GM23248 (cell line): ENCODE results near the gene GHR. TPM values are rescaled to one million over a fixed set of nuclear protein-coding genes. Genes with fewer than 3 reads are reported as not detected.
"Not testable (repeated sequence)": the region's sequence is repeated elsewhere in the genome, so short reads cannot be mapped to it uniquely, and the experiment has no call there.

ENCODE experiments used
- DNase-seq: peaks from one replicate; pipeline ENCODE4 v3.0.0-alpha.2; 2015
- H2AFZ ChIP-seq: fragments of 200-600 bp; sonication (generic); 2 replicates; pipeline ENCODE4 v1.6.1; 2016; ENCODE audit warnings: antibody characterized with exemption
- H3F3A ChIP-seq: fragments of 200-600 bp; sonication (generic); 2 replicates; pipeline ENCODE4 v1.6.1; 2016; ENCODE audit warnings: mild to moderate bottlenecking, antibody characterized with exemption, mixed run types; ENCODE audit not compliant: insufficient read depth
- H3K27ac ChIP-seq: fragments of 200-600 bp; sonication (generic); 2 replicates; pipeline ENCODE4 v1.5.1; 2016; ENCODE audit warnings: mild to moderate bottlenecking
- H3K27me3 ChIP-seq: fragments of 200-600 bp; sonication (generic); replicated peaks from 2 replicates; pipeline ENCODE4 v1.6.1; 2016; ENCODE audit warnings: mild to moderate bottlenecking; ENCODE audit not compliant: insufficient read depth
- H3K36me3 ChIP-seq: fragments of 200-600 bp; sonication (generic); 2 replicates; pipeline ENCODE4 v1.6.1; 2016; ENCODE audit warnings: low read depth, mild to moderate bottlenecking
- H3K4me1 ChIP-seq: fragments of 200-600 bp; sonication (generic); 2 replicates; pipeline ENCODE4 v1.6.1; 2016; ENCODE audit warnings: mild to moderate bottlenecking; ENCODE audit not compliant: insufficient read depth
- H3K4me2 ChIP-seq: fragments of 200-600 bp; sonication (generic); one replicate; pipeline ENCODE4 v1.6.1; 2016; ENCODE audit warnings: mild to moderate bottlenecking; ENCODE audit not compliant: unreplicated experiment
- H3K4me3 ChIP-seq: fragments of 200-600 bp; sonication (generic); 2 replicates; pipeline ENCODE4 v1.5.1; 2016; ENCODE audit warnings: mild to moderate bottlenecking
- H3K79me2 ChIP-seq: fragments of 200-600 bp; sonication (generic); 2 replicates; pipeline ENCODE4 v1.6.1; 2016; ENCODE audit warnings: mild to moderate bottlenecking; ENCODE audit not compliant: insufficient read depth
- H3K9ac ChIP-seq: fragments of 200-600 bp; sonication (generic); 2 replicates; pipeline ENCODE4 v1.6.1; 2016; ENCODE audit warnings: mild to moderate bottlenecking
- H3K9me2 ChIP-seq: fragments of 200-600 bp; sonication (generic); 2 replicates; pipeline ENCODE4 v1.6.1; 2016; ENCODE audit warnings: mixed run types, mild to moderate bottlenecking, moderate library complexity; ENCODE audit not compliant: insufficient read depth
- H3K9me3 ChIP-seq: fragments of 200-600 bp; sonication (generic); one replicate; pipeline ENCODE4 v1.6.1; 2017; ENCODE audit warnings: low read depth
- H4K20me1 ChIP-seq: fragments of 200-600 bp; sonication (generic); 2 replicates; pipeline ENCODE4 v1.6.0; 2016; ENCODE audit not compliant: insufficient read depth
- EZH2 ChIP-seq: fragments of 200-600 bp; sonication (generic); IDR thresholded peaks from 2 replicates; pipeline ENCODE4 v1.6.1; 2018; ENCODE audit warnings: antibody characterized with exemption, mild to moderate bottlenecking; ENCODE audit not compliant: insufficient read depth, poor library complexity, severe bottlenecking
- EZH2phosphoT487 ChIP-seq: fragments of 200-600 bp; sonication (generic); IDR thresholded peaks from 2 replicates; pipeline ENCODE4 v1.6.1; 2018; ENCODE audit warnings: antibody characterized with exemption, moderate library complexity, mild to moderate bottlenecking, low read depth; ENCODE audit not compliant: insufficient read depth
- WGBS, 2 experiments: methylation state at CpG; one replicate each; pipeline ENCODE4 v1.1.6; 2015 to 2017; ENCODE audit warnings: low lambda C conversion rate in 2 of 2, low coverage in 1 of 2; ENCODE audit errors: missing lambda C conversion rate in 2 of 2; 5-methylcytosine and 5-hydroxymethylcytosine counted together
- in situ Hi-C: fragments of 300-500 bp; cut with MboI; formaldehyde crosslinking; loops from 2 replicates; pipeline ENCODE4 v1.15.0; 2020
- polyA plus RNA-seq: library from polyadenylated mRNA; unstranded; fragments of >200 nt; fragmentation: Nextera tagmentation; extraction: Ambion mirVana; gene quantifications from 2 replicates; pipeline ENCODE4 v1.2.1, GENCODE V29; 2016
- total RNA-seq: library from RNA; depleted of rRNA; stranded (reverse); fragments of >200 nt; shearing (Covaris generic); gene quantifications from 2 replicates; pipeline ENCODE4 v1.2.3, GENCODE V29; 2014

Gene GHR
- total and polyA plus RNA-seq, 2 experiments from 2014 or later, result 0.64 to 1.5 TPM

DNA sequence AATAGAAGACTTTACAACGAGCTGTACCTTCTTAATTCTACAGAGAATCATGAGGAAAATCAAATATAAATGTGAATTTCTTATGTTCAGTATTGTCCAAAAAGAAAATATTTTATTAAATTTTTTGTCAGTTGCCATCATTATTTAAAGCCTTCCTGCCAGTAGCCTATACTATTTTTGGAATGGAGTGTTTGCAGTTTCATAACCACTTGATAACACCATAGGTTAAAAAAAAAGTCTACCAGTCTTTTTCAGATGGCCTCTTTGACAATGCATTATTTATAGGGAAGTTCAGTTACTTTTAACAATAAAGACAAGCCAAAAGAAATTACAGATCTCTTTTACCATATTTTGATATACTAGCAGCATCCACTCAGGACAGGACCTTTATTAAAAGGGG, 253.1 kb downstream of the GHR start:
- Histone ChIP-seq H3K36me3 (no peaks in the 10 kb centered on the region), H3K9me3 (no peaks in the 10 kb centered on the region), H3K4me3 (no peak overlapping the region), H4K20me1 (no peaks in the 10 kb centered on the region), H3K27ac (no peak overlapping the region), H3F3A (no peaks in the 10 kb centered on the region), H3K4me1 (no peaks in the 10 kb centered on the region), H3K79me2 (no peaks in the 10 kb centered on the region), H3K4me2 (no peak overlapping the region), H3K9ac (no peak overlapping the region), H3K27me3 (no peaks in the 10 kb centered on the region), H3K9me2 (no peaks in the 10 kb centered on the region), H2AFZ (no peak overlapping the region)
- in situ Hi-C loops, result no loop called here
- whole genome bisulfite sequencing, 2 experiments, result 41 to 59% methylated on average over 1 of the region's 1 CpG
- TF ChIP-seq EZH2, result no peak
- TF ChIP-seq EZH2phosphoT487, result no peak
- DNase-seq, result no peak

DNA sequence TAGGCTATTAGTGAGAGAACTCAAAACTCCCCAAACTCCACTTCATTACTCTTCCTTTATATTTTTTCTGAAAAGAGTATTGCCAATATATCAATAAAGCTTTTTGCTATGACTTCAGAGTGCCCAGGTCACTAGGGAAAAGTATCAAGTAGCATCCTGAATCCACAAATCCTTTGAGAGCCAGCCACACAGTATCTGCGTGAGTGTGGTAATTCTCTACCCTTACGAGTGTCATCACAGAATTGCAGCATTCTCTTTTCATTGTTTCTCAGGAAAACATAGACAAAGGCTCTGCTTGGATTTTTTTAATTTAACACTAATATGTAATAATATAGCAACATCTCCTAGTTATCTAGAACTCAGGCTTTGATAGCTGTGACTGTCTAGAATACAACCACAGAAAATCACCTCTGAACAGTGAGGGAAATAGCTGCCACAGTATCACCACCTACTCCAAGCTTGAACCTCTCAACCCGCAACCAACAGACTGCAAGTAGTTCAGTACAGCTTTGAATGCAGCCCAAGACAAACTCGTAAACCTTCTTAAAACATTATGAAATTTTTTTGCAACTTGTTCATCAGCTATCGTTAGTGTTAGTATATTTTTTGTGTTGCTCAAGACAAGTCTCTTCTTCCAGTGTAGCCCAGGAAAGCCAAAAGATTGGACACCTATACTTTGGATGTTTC, 254.1 kb downstream of the GHR start:
- Histone ChIP-seq H3K79me2 (no peaks in the 10 kb centered on the region), H4K20me1 (no peaks in the 10 kb centered on the region), H3F3A (no peaks in the 10 kb centered on the region), H3K9ac (no peak overlapping the region), H3K9me2 (no peaks in the 10 kb centered on the region), H3K9me3 (no peaks in the 10 kb centered on the region), H2AFZ (no peak overlapping the region), H3K4me1 (no peaks in the 10 kb centered on the region), H3K27me3 (no peaks in the 10 kb centered on the region), H3K36me3 (no peaks in the 10 kb centered on the region), H3K4me3 (no peak overlapping the region), H3K4me2 (no peak overlapping the region), H3K27ac (no peak overlapping the region)
- WGBS, 2 experiments, result 70 to 71% methylated on average over 5 of the region's 5 CpGs
- DNase-seq, result no peak
- no peak for TF ChIP-seq EZH2phosphoT487
- TF ChIP-seq EZH2, result no peak
- in situ Hi-C loops, result no loop called here

DNA sequence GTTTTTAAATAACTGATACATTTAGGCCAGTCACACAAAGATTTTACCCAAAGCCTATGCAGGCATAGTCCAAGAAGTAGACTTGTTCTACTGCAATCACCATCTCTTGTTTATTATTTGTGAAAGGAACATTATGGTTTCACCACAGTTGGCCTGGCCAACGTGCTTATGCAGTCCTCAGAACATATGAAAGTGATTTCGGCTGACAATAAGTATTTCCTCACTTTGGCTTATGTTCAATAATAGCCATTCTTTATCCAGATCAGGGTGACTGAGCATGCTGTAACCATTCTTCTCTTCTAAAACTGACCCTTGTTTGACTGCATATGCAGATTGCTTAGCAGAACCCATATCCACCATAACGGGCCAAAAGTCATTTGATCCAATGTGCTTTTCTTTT, 256.8 kb downstream of the GHR start:
- Histone ChIP-seq H2AFZ (no peak overlapping the region), H3K27ac (no peak overlapping the region), H4K20me1 (no peaks in the 10 kb centered on the region), H3K4me3 (no peak overlapping the region), H3K79me2 (no peaks in the 10 kb centered on the region), H3K9me3 (no peaks in the 10 kb centered on the region), H3K27me3 (no peaks in the 10 kb centered on the region), H3F3A (no peaks in the 10 kb centered on the region), H3K4me1 (no peaks in the 10 kb centered on the region), H3K9me2 (no peaks in the 10 kb centered on the region), H3K9ac (no peak overlapping the region), H3K4me2 (no peak overlapping the region), H3K36me3 (no peaks in the 10 kb centered on the region)
- in situ Hi-C loops, result no loop called here
- TF ChIP-seq EZH2phosphoT487, result no peak
- TF ChIP-seq EZH2, result no peak
- DNase-seq, result peak; percentile 27
- 3 to 7% methylated on average over 3 of the region's 3 CpGs for WGBS, 2 experiments

DNA sequence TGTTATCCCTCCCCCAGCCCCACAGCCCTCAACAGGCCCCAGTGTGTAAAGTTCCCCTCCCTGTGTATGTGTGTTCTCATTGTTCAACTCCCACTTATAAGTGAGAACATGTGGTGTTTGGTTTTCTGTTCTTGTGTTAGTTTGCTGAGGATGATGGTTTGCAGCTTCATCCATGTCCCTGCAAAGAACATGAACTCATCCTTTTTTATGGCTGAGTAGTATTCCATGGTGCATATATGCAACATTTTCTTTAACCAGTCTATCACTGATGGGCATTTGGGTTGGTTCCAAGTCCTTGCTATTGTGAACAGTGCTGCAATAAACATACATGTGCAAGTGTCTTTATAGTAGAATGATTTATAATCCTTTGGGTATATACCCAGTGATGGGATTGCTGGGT, 261.8 kb downstream of the GHR start:
- H3K4me2 ChIP-seq, DNase-seq, H3K27me3 ChIP-seq, H3K4me3 ChIP-seq, H3K9me3 ChIP-seq, H3K79me2 ChIP-seq, in situ Hi-C loops, H3K9me2 ChIP-seq, H3K9ac ChIP-seq, H3K36me3 ChIP-seq, H3F3A ChIP-seq, H2AFZ ChIP-seq, H3K4me1 ChIP-seq, H3K27ac ChIP-seq, H4K20me1 ChIP-seq: not testable (repeated sequence)

- H3K79me2 ChIP-seq, result no peaks in the 10 kb centered on the region
These were observed 266.2 kb downstream of the GHR start for GRCh38 chr5:42689391-42689790.

More at GRCh38 chr5:42689391-42689790, 266.2 kb downstream of the GHR start:
- in situ Hi-C loops, result no loop called here
- no peak overlapping the region for H3K4me2 ChIP-seq
- H4K20me1 ChIP-seq, result no peaks in the 10 kb centered on the region
- H3K4me3 ChIP-seq, result no peak overlapping the region
- no peak overlapping the region for H2AFZ ChIP-seq
- WGBS, 2 experiments, result 65 to 70% methylated on average over 4 of the region's 4 CpGs
- DNase-seq, result no peak
- no peaks in the 10 kb centered on the region for H3K27me3 ChIP-seq
- H3F3A ChIP-seq, result no peaks in the 10 kb centered on the region
- no peak overlapping the region for H3K27ac ChIP-seq
- no peak for TF ChIP-seq EZH2
- TF ChIP-seq EZH2phosphoT487, result no peak
- H3K9ac ChIP-seq, result no peak overlapping the region
- no peaks in the 10 kb centered on the region for H3K9me3 ChIP-seq
- no peaks in the 10 kb centered on the region for H3K36me3 ChIP-seq
- H3K4me1 ChIP-seq, result no peaks in the 10 kb centered on the region
- no peaks in the 10 kb centered on the region for H3K9me2 ChIP-seq
